ENCODE measurements around the gene DHCR24. TPM values are rescaled to one million over a fixed set of nuclear protein-coding genes. Genes with fewer than 3 reads are reported as not detected.

DHCR24 gene
- total and polyA plus RNA-seq, 2 experiments from 2014 or later: 124 to 453 TPM

DNA sequence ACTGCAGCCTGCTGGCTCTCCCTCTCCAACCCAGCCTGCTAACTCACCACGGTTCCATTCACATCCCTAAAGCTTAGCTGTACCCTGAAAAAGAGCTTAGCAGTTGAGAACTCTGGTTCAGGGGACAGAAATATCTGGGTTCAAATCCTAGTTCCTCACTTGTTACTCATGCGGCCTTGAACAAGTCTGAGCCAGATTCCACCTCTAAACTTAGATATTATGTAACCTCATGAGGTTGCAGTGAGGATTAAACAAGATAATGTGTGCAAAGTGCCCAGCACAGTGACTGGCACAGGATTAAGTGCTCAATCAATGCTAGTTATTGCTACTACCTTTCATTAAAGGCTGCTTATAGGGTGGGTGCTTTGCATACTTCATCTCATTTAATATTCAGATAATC is 41.3 kb upstream of the DHCR24 start:
- Histone ChIP-seq H3K79me2 (replicated peaks; ENCODE audit: insufficient read depth) (no peaks in the 10 kb centered on the region), H4K20me1 (replicated peaks; ENCODE audit: insufficient read depth) (no peaks in the 10 kb centered on the region), H3K27ac (ENCODE audit: low read depth) (no peak overlapping the region), H3K4me3 (no peak overlapping the region), H3F3A (replicated peaks; ENCODE audit: low read depth) (no peaks in the 10 kb centered on the region), H3K4me1 (ENCODE audit: insufficient read depth) (no peaks in the 10 kb centered on the region), H3K4me2 (no peak overlapping the region), H3K9me2 (ENCODE audit: insufficient read depth) (no peaks in the 10 kb centered on the region), H2AFZ (peak overlapping the region; percentile 38; the same call in 1 of the 2 replicates), H3K36me3 (ENCODE audit: insufficient read depth) (no peaks in the 10 kb centered on the region), H3K27me3 (ENCODE audit: insufficient read depth) (no peaks in the 10 kb centered on the region)
- Mint-ChIP-seq H3K4me3 (no peak overlapping the region), H3K27me3 (ENCODE audit: insufficient read depth, low read depth, poor library complexity) (no peaks in the 10 kb centered on the region), H3K27ac (no peak overlapping the region), H3K9me3 (peaks cover 20% of the 10 kb centered on the region), H3K4me1 (peaks cover 10% of the 10 kb centered on the region), H3K36me3 (ENCODE audit: low read depth) (peaks cover 8% of the 10 kb centered on the region)
- DNase-seq (ENCODE audit: low spot score) (no peak), ATAC-seq (no peak)
- TF ChIP-seq, protein P1, sequence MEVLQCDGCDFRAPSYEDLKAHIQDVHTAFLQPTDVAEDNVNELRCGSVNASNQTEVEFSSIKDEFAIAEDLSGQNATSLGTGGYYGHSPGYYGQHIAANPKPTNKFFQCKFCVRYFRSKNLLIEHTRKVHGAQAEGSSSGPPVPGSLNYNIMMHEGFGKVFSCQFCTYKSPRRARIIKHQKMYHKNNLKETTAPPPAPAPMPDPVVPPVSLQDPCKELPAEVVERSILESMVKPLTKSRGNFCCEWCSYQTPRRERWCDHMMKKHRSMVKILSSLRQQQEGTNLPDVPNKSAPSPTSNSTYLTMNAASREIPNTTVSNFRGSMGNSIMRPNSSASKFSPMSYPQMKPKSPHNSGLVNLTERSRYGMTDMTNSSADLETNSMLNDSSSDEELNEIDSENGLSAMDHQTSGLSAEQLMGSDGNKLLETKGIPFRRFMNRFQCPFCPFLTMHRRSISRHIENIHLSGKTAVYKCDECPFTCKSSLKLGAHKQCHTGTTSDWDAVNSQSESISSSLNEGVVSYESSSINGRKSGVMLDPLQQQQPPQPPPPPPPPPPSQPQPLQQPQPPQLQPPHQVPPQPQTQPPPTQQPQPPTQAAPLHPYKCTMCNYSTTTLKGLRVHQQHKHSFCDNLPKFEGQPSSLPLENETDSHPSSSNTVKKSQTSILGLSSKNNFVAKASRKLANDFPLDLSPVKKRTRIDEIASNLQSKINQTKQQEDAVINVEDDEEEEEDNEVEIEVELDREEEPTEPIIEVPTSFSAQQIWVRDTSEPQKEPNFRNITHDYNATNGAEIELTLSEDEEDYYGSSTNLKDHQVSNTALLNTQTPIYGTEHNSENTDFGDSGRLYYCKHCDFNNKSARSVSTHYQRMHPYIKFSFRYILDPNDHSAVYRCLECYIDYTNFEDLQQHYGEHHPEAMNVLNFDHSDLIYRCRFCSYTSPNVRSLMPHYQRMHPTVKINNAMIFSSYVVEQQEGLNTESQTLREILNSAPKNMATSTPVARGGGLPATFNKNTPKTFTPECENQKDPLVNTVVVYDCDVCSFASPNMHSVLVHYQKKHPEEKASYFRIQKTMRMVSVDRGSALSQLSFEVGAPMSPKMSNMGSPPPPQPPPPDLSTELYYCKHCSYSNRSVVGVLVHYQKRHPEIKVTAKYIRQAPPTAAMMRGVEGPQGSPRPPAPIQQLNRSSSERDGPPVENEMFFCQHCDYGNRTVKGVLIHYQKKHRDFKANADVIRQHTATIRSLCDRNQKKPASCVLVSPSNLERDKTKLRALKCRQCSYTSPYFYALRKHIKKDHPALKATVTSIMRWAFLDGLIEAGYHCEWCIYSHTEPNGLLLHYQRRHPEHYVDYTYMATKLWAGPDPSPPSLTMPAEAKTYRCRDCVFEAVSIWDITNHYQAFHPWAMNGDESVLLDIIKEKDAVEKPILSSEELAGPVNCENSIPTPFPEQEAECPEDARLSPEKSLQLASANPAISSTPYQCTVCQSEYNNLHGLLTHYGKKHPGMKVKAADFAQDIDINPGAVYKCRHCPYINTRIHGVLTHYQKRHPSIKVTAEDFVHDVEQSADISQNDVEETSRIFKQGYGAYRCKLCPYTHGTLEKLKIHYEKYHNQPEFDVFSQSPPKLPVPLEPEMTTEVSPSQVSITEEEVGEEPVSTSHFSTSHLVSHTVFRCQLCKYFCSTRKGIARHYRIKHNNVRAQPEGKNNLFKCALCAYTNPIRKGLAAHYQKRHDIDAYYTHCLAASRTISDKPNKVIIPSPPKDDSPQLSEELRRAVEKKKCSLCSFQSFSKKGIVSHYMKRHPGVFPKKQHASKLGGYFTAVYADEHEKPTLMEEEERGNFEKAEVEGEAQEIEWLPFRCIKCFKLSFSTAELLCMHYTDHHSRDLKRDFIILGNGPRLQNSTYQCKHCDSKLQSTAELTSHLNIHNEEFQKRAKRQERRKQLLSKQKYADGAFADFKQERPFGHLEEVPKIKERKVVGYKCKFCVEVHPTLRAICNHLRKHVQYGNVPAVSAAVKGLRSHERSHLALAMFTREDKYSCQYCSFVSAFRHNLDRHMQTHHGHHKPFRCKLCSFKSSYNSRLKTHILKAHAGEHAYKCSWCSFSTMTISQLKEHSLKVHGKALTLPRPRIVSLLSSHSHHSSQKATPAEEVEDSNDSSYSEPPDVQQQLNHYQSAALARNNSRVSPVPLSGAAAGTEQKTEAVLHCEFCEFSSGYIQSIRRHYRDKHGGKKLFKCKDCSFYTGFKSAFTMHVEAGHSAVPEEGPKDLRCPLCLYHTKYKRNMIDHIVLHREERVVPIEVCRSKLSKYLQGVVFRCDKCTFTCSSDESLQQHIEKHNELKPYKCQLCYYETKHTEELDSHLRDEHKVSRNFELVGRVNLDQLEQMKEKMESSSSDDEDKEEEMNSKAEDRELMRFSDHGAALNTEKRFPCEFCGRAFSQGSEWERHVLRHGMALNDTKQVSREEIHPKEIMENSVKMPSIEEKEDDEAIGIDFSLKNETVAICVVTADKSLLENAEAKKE (CRISPR knock-in tag; IDR thresholded peaks at IDR 0.05): no peak
- TF ChIP-seq, protein P2, sequence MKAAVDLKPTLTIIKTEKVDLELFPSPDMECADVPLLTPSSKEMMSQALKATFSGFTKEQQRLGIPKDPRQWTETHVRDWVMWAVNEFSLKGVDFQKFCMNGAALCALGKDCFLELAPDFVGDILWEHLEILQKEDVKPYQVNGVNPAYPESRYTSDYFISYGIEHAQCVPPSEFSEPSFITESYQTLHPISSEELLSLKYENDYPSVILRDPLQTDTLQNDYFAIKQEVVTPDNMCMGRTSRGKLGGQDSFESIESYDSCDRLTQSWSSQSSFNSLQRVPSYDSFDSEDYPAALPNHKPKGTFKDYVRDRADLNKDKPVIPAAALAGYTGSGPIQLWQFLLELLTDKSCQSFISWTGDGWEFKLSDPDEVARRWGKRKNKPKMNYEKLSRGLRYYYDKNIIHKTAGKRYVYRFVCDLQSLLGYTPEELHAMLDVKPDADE (IDR thresholded peaks at IDR 0.05): no peak
- no peak for TF ChIP-seq EZH2phosphoT487 (IDR thresholded peaks at IDR 0.05; ENCODE audit: unreplicated experiment)
- TF ChIP-seq, protein P3, sequence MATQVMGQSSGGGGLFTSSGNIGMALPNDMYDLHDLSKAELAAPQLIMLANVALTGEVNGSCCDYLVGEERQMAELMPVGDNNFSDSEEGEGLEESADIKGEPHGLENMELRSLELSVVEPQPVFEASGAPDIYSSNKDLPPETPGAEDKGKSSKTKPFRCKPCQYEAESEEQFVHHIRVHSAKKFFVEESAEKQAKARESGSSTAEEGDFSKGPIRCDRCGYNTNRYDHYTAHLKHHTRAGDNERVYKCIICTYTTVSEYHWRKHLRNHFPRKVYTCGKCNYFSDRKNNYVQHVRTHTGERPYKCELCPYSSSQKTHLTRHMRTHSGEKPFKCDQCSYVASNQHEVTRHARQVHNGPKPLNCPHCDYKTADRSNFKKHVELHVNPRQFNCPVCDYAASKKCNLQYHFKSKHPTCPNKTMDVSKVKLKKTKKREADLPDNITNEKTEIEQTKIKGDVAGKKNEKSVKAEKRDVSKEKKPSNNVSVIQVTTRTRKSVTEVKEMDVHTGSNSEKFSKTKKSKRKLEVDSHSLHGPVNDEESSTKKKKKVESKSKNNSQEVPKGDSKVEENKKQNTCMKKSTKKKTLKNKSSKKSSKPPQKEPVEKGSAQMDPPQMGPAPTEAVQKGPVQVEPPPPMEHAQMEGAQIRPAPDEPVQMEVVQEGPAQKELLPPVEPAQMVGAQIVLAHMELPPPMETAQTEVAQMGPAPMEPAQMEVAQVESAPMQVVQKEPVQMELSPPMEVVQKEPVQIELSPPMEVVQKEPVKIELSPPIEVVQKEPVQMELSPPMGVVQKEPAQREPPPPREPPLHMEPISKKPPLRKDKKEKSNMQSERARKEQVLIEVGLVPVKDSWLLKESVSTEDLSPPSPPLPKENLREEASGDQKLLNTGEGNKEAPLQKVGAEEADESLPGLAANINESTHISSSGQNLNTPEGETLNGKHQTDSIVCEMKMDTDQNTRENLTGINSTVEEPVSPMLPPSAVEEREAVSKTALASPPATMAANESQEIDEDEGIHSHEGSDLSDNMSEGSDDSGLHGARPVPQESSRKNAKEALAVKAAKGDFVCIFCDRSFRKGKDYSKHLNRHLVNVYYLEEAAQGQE (IDR thresholded peaks at IDR 0.05; ENCODE audit: unreplicated experiment): no peak
- TF ChIP-seq EZH2 (IDR thresholded peaks at IDR 0.05; ENCODE audit: low read depth, unreplicated experiment): no peak
- TF ChIP-seq NANOG (IDR thresholded peaks at IDR 0.05; ENCODE audit: borderline replicate concordance): no peak
- no peak for TF ChIP-seq POLR2AphosphoS5 (IDR thresholded peaks at IDR 0.05; ENCODE audit: low read depth)
- TF ChIP-seq CREB1 (CRISPR knock-in tag; IDR thresholded peaks at IDR 0.05; ENCODE audit: low read depth): no peak
- TF ChIP-seq, protein P4, sequence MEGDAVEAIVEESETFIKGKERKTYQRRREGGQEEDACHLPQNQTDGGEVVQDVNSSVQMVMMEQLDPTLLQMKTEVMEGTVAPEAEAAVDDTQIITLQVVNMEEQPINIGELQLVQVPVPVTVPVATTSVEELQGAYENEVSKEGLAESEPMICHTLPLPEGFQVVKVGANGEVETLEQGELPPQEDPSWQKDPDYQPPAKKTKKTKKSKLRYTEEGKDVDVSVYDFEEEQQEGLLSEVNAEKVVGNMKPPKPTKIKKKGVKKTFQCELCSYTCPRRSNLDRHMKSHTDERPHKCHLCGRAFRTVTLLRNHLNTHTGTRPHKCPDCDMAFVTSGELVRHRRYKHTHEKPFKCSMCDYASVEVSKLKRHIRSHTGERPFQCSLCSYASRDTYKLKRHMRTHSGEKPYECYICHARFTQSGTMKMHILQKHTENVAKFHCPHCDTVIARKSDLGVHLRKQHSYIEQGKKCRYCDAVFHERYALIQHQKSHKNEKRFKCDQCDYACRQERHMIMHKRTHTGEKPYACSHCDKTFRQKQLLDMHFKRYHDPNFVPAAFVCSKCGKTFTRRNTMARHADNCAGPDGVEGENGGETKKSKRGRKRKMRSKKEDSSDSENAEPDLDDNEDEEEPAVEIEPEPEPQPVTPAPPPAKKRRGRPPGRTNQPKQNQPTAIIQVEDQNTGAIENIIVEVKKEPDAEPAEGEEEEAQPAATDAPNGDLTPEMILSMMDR (conservative IDR thresholded peaks at IDR 0.05; ENCODE audit: low read depth in 2 of 2): no peak
- no peak for TF ChIP-seq JUNB (IDR thresholded peaks at IDR 0.05; ENCODE audit: unreplicated experiment)
